T follicular helper cell (primary cell): ENCODE results near the gene ZNF616.
"Not testable (repeated sequence)": the region's sequence is repeated elsewhere in the genome, so short reads cannot be mapped to it uniquely, and the experiment has no call there.

Experiments
- DNase-seq: peaks from one replicate; pipeline ENCODE4 v3.0.0-alpha.2; 2020; ENCODE audit warnings: low read depth

ZNF616 gene

GRCh38 chr19:52110780-52111179 is 29.0 kb downstream of the ZNF616 start:
- DNase-seq: no peak

GRCh38 chr19:52102782-52103181 is 37.0 kb downstream of the ZNF616 start:
- no peak for DNase-seq

GRCh38 chr19:52101866-52102562 is 37.7 kb downstream of the ZNF616 start:
- no peak for DNase-seq

- DNase-seq: no peak
Observed at GRCh38 chr19:52099497-52100138, 40.1 kb downstream of the ZNF616 start.

GRCh38 chr19:52096416-52096815 is 43.3 kb downstream of the ZNF616 start:
- not testable (repeated sequence) for DNase-seq

- peak; percentile 66 for DNase-seq
Observed at GRCh38 chr19:52095172-52096014, 44.3 kb downstream of the ZNF616 start, which contains the start of gene ZNF841. Gene ZNF841 (minus strand): TSS chr19:52095765. CDS start chr19:52084801, 10,964 bp downstream.

- no peak for DNase-seq
Observed at GRCh38 chr19:52094526-52095130, 45.1 kb downstream of the ZNF616 start.

GRCh38 chr19:52086481-52086880 is 53.3 kb downstream of the ZNF616 start:
- no peak for DNase-seq

- DNase-seq: no peak
Observed at GRCh38 chr19:52070496-52070895, 69.2 kb downstream of the ZNF616 start.

GRCh38 chr19:52069653-52070052 is 70.1 kb downstream of the ZNF616 start:
- no peak for DNase-seq

- DNase-seq: no peak
Observed at GRCh38 chr19:52066258-52066863, 73.4 kb downstream of the ZNF616 start.

GRCh38 chr19:52065399-52065798 is 74.3 kb downstream of the ZNF616 start:
- DNase-seq: no peak
